Measurements from ENCODE around the gene IL17B.

The IL17B gene, protein sequence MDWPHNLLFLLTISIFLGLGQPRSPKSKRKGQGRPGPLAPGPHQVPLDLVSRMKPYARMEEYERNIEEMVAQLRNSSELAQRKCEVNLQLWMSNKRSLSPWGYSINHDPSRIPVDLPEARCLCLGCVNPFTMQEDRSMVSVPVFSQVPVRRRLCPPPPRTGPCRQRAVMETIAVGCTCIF

DNA sequence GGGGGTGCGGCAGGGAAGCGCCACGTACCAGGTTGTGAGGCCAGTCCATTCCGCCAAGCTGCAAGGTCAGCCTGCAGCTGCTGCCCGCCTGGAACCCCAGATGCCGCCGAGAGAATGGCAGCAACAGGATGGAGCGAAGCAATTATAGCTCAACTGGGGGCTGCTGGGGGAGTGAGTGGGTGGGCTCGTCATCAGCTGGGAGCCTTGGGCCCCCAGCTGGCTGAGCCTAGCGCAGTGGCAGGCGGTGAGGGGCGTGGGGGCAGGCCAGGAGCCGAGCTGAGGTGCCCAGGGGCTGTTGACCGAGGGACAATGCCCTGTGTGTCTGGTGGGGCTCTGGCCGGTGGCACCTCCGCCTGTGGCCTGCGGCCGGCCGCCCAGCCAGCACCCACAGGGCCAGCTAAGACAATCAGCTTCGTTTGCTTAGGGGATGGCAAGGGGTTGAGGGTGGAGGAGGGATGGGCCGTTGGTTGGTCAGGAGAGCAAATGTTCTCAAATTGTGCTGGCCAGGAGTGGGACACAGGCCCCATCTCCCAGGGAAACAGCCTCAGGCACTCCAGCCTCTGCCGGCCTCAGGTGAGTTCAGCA, at the start of gene IL17B:
IL17B (minus strand) TSS at position 116 of the 585 bp plus-strand sequence; CDS start at position 49, 67 bp downstream.
- in situ Hi-C loops (cut with HindIII; ENCODE audit: low sequenced_read_pairs): no loop called here

DNA sequence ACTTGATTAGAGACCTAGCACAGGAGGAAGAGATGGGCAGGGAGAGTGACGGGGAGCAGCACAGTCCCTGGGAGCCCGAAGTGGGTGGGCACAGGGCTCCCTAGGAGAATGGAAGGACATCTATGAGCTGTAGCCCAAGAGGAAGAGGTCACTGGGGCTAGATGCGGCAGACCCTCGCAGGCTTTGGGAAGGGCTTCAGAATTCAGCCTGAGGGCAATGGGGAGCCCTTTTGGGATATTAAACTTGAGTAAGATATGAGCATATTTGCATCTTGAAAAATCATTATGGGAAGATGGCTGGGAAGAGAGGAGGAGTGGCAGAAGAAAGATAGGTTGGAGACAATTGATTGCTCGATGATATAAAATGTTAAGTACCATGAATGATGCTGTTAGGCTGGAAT, 48.9 kb upstream of the IL17B start:
- in situ Hi-C loops (cut with HindIII; ENCODE audit: low sequenced_read_pairs): no loop called here

DNA sequence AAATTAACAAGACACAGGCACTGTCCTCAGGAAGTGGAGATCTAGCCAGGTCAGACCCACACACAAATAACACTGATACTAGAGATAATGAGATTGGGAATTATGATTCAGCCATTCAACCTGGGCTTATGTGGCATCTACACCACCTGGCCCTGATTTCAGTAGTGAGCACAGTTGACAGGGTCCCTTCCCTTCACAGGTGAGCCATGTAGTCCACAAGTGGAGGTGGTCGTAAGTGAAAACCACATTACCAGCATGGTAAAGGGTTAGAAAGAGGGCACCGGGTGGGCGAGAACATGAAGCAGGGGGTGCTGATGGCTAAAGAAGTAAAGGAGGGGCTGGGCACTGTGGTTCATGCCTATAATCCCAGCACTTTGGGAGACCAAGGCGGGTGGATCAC, 48.3 kb upstream of the IL17B start:
- in situ Hi-C loops (cut with HindIII; ENCODE audit: low sequenced_read_pairs): no loop called here

DNA sequence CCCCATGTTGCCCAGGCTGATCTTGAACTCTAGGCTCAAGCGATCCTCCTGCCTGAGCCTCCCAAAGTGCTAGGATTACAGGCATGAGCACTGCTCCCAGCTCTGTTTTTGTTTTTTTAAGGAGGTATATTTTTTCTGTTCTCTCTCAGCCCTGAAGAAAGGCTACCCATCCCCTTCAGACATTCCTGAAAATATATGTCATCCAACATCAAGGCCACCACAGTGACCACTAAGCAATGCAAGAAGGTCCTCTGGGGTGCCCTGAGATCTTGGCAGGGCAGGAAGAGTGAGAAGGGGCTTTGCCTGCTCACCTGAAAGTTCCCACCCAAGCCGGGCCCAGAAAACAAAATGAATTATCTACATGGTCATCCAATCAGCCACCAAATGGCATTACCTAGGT, 47.8 kb upstream of the IL17B start:
- in situ Hi-C loops (cut with HindIII; ENCODE audit: low sequenced_read_pairs): no loop called here

DNA sequence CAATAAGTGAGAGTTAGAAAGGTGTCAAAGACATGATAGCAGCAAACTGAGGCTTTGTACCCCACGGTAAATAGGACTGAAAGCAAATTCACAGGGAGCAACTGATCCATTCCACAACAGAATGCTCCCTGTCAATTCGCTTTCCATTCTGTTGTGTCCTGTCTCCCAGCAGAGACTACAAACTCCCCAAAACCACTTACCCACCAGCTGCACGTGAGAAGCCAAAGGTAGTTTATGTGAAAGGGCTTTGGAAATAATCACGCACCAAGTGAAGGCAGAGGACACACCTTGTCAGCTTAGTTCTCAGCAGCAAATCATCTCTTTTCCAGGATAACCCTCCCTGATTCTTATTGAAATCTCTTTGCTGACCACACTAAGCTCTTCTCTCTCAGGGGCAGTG, 46.6 kb upstream of the IL17B start:
- in situ Hi-C loops (cut with HindIII; ENCODE audit: low sequenced_read_pairs): no loop called here

DNA sequence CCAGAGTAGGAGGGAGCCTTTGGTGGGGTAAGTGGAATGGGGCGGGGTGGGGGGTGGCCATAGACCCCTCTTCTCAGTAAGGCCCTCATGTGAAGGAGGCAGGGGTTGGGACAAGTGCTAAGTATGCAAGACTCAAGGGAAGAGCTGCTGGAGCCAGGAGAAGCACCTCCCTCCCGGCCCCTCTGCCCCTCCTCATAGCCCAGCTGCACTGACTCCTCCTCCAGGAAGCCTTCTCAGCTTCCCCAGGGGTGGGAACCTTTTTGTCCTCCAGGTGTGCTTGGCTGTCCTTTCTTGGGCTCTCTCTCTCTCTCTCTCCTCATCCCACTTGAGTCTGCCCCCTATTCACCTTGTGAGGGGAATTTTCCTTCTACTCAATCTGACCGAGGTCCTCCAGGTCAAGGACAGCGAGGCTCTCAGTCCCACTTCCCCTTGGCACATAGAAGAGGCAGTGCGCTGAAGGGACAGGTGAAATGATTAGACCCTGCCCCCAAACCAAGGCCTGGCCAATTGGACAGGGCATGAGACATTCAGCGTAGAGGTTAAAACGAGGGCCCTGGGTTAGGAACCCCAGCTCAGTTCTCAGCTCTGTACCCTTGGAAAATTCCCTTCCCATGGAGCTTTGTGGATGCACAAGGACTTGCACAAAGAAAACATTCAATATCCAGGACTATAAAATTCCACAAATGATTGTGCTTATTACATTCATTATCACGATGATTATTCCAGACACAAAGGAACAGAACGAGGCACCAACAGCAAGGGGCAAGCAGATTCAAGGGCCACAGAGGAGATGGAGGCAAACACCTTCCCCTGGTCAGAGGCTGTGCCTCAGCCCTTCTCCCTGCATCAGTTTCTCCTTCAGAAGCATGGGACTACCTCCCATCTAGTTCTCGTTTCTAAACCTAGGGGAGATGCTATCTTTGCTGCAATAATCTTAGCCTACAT, 45.6 kb upstream of the IL17B start:
- in situ Hi-C loops (cut with HindIII; ENCODE audit: low sequenced_read_pairs): no loop called here

DNA sequence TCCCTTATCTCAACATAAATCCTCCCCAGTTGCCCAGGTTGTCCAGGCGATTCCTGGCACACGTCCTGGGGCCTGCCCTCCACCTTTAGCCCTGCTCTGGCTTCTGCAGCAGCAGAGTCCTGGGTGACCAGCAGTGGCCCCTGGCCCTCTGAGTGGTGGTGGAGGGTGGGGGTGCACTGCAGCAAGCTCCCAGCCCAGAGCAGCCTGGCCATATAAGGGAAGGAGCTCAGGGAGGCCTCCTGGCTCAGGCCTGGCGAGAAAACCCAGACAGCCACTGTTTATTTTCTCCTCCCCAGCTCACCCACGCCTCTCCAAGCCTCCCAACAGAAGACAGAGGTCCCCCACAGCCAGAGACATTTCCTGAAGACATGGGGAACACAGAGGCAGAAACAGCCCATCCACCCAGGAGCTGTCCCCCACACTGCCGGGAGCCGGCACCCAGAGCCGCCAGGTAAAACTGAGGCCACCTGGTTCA, 44.7 kb upstream of the IL17B start:
- in situ Hi-C loops (cut with HindIII; ENCODE audit: low sequenced_read_pairs): no loop called here

DNA sequence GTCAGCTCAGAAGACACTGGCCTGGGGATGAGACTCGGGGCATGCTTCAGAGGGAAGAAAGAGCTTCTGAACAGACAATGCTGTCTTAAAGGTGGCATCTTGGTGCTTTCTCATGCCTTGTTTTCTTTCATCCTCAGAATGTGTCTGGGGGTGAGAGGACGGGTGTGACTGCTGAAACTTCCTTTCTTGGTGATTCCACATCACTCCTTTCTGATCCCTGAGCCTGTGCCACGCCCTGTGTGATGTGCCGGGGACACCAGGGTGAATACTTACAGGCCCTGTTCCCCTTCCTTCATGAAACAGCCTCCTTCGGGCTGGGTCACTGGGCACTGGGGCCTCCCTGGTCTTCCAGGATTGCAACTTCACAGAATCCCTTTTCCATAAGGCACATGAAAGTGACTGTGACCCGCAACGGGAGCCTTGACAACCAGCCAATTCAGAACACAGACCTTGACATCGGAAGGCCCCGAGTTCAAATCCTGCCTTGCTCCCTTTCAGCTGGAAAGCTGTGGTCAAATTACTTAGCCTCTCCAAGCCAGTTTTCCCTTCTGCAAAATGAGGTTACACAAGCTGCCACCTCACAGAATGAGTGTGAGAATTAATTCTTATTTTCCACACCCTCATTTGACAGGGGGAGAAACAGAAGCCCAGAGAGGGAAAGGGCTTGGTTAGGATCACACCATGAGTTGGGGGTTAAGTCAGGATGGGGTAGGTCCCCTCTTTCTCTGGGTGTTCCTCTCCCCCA, 44.1 kb upstream of the IL17B start:
- in situ Hi-C loops (cut with HindIII; ENCODE audit: low sequenced_read_pairs): no loop called here

DNA sequence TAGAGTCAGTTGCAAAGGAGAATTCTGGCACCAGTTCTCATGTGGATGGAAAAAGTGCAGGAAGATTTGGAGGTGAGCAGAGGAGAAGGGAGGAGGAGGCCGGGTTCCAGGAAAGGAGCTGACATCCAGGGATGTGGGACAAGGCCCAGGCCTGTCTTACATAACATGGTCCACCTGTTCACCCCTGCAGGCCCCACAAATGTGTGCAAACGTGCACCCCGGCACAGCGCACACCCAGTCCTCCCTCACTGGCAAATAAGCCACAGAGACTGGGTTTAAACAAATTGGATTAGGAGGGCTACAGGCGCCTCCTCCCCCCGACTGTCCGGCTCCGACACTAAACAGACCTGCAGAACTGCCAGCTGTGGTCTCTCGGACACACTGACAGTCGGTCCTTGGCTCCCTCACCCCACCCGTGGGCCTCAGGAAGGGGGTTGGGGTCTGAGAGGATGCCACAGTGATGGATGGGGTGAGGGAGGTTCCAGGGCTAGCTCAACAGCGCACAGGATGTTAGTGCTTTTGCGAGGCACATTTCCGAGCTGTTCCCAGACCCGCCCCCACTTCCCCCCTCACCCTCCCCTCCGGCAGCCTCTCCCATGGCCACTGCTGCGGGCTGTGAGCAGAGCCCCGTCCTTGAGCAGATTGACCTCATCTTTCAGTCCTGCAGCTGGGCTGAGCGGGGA, 43.4 kb upstream of the IL17B start:
- in situ Hi-C loops (cut with HindIII; ENCODE audit: low sequenced_read_pairs): no loop called here

DNA sequence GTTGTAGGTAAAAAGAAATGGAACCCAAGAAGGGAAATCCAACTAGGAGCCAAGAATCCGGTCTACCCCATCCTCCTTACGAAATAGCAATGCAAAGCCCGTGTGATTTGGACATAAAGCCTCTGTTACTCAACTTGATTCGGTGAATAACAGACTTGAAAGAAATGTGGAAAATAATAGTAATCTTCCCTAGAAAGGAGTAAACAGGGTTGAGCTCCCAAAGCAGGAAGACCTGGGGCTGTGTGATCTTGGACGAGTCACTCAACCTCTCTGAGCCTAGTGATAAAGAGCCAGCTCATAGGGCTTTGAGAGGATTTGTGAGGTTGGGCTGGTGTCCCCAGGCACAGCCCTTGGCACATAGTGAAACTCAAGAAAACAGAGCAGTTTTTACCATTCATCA, 42.7 kb upstream of the IL17B start:
- in situ Hi-C loops (cut with HindIII; ENCODE audit: low sequenced_read_pairs): no loop called here

DNA sequence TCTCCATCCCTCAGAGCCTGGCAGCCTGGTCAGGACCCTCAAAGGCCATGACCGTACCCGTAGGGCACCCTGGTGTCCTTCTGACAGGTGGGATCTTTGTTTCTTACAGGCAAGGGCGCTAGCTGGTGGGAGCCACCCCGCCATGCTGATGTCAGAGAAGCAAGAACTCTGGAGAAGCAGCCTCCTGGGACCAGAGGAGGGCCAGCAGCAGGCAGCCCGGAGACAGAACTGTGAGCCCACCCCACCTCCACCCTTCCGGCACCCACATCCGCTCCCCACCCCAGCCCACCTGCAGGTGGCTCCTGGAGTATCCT, 42.2 kb upstream of the IL17B start:
- in situ Hi-C loops (cut with HindIII; ENCODE audit: low sequenced_read_pairs): no loop called here

DNA sequence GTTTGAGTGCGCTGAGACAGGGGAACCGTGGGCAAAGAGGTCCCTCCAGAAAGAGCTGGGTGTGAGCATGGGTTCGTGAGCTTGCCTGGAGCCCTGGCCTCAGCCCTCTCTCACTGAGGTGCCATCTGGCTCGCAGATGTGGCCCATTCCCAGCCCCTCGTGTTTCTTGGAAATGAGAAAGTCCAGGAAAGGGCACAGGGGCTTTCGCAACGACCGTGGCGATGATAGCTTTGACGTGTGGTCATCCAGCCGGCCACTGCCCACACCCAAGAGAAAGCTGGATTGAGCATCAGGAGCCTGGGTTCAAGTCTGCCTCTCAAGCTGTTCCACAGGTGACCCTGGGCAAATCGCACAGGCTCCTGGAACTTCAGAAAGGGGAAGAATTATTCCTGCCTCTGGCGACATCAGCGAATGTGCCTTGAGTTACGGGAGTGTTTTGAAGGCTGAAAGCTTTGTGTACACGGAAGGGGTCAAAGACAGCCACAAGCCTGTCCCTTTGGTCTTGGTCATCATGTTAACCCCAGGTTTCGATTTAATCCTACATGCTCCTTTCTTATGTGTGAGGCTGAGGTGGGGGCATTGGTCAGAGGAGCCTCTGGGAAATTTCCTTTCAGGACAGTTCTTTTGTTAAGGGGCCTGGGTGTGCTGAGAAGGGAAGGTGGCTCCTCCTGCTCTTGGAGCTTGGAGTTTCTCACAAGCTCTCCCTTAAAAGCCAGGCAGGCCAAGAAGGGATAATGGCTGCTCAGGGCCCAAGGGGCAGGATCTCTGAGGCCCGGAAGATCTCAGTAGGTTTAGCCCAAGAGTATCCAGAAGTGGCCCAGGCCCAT, 41.7 kb upstream of the IL17B start:
- in situ Hi-C loops (cut with HindIII; ENCODE audit: low sequenced_read_pairs): no loop called here

DNA sequence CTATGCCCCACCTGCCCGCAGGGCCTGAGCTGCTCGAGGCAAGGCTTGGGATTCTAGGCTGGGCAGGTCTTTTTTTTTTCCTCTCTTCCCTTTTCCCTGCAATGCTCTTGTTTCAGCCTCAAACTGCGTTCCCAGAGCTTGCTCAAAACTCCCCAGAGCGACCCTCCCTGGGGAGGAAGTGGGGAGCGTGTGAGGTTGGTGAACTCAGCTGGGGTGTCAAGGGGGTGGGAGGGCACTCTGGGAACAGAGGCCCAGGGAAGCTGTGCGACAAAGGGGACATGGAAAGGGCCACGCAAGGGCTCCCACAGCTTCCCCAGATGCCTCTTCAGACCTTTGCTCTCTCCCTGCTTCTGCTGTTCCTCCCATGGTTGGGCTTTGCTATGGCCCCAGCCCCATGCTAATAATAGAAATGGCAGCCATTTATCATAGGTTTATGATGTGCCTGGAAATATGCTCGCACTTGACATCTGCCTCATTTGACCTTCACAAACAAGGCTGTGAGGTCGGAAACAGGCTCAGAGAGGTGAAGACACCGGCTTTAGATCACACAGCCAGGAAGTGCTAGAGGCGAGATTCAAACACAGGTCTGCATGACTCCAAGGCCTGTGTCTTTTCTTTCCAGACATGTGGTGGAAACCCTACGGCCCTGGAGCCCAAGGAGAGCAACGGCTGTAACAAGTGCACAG, 40.9 kb upstream of the IL17B start:
- in situ Hi-C loops (cut with HindIII; ENCODE audit: low sequenced_read_pairs): no loop called here

DNA sequence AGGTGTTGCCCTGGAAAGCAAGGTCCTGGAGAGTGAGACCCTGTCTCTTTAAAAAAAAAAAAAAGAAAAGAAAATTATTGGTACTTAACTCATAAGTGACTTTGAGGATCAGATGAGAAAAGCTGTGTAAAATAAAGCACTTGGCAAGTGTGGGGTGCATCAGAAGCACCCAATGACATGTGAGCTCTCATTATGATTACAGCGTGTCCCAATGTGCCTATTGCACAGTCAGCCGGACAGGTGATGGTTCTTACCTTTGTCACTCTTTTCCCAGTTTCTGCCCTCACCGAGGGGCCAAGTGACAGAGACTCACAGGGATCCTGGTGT, 40.4 kb upstream of the IL17B start:
- in situ Hi-C loops (cut with HindIII; ENCODE audit: low sequenced_read_pairs): no loop called here

DNA sequence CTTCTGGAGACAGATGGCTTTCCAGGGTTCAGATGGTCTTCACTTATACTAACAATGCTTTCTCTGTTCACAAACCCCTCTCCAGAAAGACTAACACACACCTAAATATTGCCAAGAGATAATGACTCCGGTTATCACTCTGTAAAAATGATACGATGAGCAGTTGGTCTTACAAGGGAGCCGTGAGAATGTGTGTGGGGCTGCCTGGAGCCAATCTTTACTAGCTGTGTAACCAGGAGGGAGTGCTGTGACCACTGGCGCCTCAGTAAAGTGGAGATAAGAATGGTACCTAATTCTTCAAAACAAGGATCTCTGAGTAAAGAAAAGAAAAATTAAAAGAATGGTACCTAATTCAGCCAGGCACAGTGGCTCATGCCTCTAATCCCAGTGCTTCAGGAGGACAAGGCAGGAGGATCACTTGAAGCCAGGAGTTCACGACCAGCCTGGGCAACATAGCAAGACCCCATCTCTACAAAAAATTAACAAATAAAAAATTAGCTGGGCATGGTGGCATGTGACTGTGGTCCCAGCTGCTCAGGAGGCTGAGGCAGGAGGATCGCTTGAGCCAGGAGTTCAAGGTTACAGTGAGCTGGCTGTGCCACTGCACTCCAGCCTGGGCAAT, 39.9 kb upstream of the IL17B start:
- in situ Hi-C loops (cut with HindIII; ENCODE audit: low sequenced_read_pairs): no loop called here

DNA sequence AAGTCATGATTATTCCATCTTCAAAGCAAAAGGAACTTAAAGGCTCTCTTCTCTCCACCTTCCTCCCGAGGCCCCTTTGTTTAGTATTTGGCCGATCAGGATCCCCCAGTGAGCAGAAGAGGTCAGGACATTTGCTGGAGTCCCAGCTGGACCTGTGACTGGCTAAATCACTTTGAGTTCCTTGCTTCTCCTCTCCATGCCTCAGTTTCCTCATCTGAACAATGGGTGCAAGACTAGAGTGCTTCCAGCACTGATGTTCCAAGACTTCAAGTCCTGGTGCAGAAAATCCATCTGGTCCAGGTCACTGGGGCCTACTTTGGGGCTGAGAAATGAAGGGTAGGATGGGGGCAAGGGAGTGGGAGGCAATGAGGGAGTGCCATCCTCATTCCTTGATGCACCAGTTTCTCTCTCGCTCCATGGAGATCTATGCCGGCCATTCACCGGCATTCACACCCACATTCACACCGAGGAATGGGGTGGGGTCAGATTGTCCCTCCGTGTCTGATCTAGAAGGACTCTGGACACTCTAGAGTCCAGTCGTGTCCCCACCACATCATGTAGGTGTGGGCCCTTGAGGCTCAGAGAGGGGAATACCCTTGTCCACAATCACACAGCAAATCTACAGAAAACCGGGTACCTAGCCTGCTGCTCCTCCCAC, 38.7 kb upstream of the IL17B start:
- in situ Hi-C loops (cut with HindIII; ENCODE audit: low sequenced_read_pairs): no loop called here

DNA sequence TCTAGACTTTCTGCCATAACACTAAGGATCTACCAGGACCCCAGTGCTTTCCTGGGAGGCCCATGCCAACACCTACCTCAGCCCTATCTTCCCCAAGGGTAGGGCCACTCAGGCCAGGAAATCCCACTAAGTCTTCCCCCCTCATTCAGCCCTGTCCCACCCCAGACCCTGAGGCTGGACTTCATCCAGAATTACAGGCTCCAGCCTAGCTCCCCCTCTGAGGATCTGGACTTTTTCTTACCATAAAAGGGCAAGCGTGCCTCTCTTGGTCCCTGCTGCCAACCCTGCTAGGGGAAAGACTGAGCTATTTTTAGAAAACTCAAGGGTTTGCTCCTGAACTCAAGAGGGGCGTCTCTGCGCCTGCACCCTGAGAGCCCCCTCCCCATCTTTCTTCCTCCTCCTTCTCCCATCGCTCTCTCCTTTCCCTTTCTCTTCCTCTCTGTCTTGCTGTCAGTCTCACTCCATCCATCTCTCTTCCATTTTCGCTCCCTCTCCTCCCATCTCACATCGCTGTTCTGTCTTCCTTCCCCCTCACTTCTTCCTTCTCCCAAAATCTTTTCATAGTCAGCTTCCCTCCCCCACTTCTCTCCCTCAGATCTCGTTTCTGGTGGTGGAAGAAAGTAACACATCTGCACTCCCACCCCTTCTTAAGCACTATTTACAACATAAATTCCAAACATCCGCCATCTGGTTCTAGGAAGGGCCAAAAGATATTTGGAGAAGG, 38.1 kb upstream of the IL17B start:
- in situ Hi-C loops (cut with HindIII; ENCODE audit: low sequenced_read_pairs): no loop called here

Data from DLD1 (cell line).